SK-N-SH treated with all-trans-retinoic acid at 6 μM for 48 hours (cell line): ENCODE results near the gene XPOT.

Source experiments
- ARNTL ChIP-seq: fragments of 450-650 bp; formaldehyde crosslinking; IDR thresholded peaks from 2 replicates; pipeline ENCODE4 v1.5.0; 2020; ENCODE audit warnings: low read depth, mild to moderate bottlenecking, moderate library complexity, borderline replicate concordance
- BACH2 ChIP-seq: fragments of 250-450 bp; sonication (Bioruptor Pico); IDR thresholded peaks from 2 replicates; pipeline ENCODE4 v1.9.0; 2021; ENCODE audit warnings: mild to moderate bottlenecking, borderline replicate concordance
- OSR1 ChIP-seq: fragments of 250-450 bp; sonication (Bioruptor Pico); IDR thresholded peaks from 2 replicates; pipeline ENCODE4 v1.8.0; 2022; ENCODE audit warnings: moderate library complexity, mild to moderate bottlenecking, inconsistent platforms
- PPARA ChIP-seq: fragments of 250-450 bp; sonication (Bioruptor Pico); IDR thresholded peaks from 2 replicates; pipeline ENCODE4 v1.5.0; 2020; ENCODE audit warnings: mild to moderate bottlenecking, borderline replicate concordance
- RARB ChIP-seq: fragments of 250-450 bp; sonication (Bioruptor Pico); IDR thresholded peaks from 2 replicates; pipeline ENCODE4 v1.8.0; 2021; ENCODE audit warnings: mild to moderate bottlenecking, moderate library complexity
- ZFP3 ChIP-seq: fragments of 250-450 bp; sonication (Bioruptor Pico); IDR thresholded peaks from 2 replicates; pipeline ENCODE4 v1.5.0; 2020; ENCODE audit warnings: mild to moderate bottlenecking, moderate library complexity
- ZNF565 ChIP-seq: fragments of 450-650 bp; formaldehyde crosslinking; conservative IDR thresholded peaks from 2 replicates; pipeline ENCODE4 v1.5.0; 2020; ENCODE audit warnings: low read depth, mild to moderate bottlenecking, moderate library complexity
- ZNF8 ChIP-seq: fragments of 450-650 bp; formaldehyde crosslinking; IDR thresholded peaks from 2 replicates; pipeline ENCODE4 v1.5.0; 2020; ENCODE audit warnings: mild to moderate bottlenecking, moderate library complexity
- TF ChIP-seq, protein P1 (sequence below): fragments of 250-450 bp; sonication (Bioruptor Pico); IDR thresholded peaks from 2 replicates; pipeline ENCODE4 v1.5.0; 2020; ENCODE audit warnings: mild to moderate bottlenecking, moderate library complexity
- TF ChIP-seq, protein P2 (sequence below): fragments of 250-450 bp; sonication (Bioruptor Pico); IDR thresholded peaks from 2 replicates; pipeline ENCODE4 v1.5.1; 2021; ENCODE audit warnings: mild to moderate bottlenecking, moderate library complexity
- TF ChIP-seq, protein P3 (sequence below): fragments of 250-450 bp; sonication (Bioruptor Pico); IDR thresholded peaks from 2 replicates; pipeline ENCODE4 v1.5.1; 2020; ENCODE audit warnings: low read depth, mild to moderate bottlenecking, moderate library complexity
- TF ChIP-seq, protein P4 (sequence below): fragments of 250-450 bp; sonication (Bioruptor Pico); IDR thresholded peaks from 2 replicates; pipeline ENCODE4 v1.8.0; 2020; ENCODE audit warnings: mild to moderate bottlenecking, moderate library complexity, borderline replicate concordance

DNA sequence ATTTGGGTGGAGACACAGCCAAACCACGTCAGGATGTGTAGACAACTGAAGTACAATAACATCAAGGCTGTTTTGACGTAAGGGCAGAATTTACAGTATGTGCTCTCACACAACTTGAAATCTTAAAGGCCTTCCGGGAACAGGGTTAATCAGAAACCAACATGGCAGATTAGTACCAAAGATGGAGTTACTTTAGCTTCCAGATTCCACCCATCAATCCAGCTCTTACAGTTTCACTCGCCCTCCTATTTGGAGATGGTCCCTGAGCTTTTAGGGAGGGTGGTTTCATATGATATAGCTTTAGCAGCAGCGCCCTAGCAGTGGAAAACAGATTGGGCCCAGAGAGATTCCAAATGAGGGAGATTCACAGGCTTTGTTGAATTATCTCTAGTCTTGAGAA lies 2.0 kb upstream of the XPOT start:
- TF ChIP-seq ZFP3 (no peak), RARB (no peak), ZNF8 (CRISPR knock-in tag) (no peak), PPARA (CRISPR knock-in tag) (no peak), BACH2 (no peak), ZNF565 (CRISPR knock-in tag) (no peak), OSR1 (no peak), ARNTL (CRISPR knock-in tag) (no peak)
- TF ChIP-seq, protein P1, sequence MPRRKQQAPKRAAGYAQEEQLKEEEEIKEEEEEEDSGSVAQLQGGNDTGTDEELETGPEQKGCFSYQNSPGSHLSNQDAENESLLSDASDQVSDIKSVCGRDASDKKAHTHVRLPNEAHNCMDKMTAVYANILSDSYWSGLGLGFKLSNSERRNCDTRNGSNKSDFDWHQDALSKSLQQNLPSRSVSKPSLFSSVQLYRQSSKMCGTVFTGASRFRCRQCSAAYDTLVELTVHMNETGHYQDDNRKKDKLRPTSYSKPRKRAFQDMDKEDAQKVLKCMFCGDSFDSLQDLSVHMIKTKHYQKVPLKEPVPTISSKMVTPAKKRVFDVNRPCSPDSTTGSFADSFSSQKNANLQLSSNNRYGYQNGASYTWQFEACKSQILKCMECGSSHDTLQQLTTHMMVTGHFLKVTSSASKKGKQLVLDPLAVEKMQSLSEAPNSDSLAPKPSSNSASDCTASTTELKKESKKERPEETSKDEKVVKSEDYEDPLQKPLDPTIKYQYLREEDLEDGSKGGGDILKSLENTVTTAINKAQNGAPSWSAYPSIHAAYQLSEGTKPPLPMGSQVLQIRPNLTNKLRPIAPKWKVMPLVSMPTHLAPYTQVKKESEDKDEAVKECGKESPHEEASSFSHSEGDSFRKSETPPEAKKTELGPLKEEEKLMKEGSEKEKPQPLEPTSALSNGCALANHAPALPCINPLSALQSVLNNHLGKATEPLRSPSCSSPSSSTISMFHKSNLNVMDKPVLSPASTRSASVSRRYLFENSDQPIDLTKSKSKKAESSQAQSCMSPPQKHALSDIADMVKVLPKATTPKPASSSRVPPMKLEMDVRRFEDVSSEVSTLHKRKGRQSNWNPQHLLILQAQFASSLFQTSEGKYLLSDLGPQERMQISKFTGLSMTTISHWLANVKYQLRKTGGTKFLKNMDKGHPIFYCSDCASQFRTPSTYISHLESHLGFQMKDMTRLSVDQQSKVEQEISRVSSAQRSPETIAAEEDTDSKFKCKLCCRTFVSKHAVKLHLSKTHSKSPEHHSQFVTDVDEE (CRISPR knock-in tag), result no peak
- TF ChIP-seq, protein P2, sequence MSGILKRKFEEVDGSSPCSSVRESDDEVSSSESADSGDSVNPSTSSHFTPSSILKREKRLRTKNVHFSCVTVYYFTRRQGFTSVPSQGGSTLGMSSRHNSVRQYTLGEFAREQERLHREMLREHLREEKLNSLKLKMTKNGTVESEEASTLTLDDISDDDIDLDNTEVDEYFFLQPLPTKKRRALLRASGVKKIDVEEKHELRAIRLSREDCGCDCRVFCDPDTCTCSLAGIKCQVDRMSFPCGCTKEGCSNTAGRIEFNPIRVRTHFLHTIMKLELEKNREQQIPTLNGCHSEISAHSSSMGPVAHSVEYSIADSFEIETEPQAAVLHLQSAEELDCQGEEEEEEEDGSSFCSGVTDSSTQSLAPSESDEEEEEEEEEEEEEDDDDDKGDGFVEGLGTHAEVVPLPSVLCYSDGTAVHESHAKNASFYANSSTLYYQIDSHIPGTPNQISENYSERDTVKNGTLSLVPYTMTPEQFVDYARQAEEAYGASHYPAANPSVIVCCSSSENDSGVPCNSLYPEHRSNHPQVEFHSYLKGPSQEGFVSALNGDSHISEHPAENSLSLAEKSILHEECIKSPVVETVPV (CRISPR knock-in tag), result no peak
- TF ChIP-seq, protein P3, sequence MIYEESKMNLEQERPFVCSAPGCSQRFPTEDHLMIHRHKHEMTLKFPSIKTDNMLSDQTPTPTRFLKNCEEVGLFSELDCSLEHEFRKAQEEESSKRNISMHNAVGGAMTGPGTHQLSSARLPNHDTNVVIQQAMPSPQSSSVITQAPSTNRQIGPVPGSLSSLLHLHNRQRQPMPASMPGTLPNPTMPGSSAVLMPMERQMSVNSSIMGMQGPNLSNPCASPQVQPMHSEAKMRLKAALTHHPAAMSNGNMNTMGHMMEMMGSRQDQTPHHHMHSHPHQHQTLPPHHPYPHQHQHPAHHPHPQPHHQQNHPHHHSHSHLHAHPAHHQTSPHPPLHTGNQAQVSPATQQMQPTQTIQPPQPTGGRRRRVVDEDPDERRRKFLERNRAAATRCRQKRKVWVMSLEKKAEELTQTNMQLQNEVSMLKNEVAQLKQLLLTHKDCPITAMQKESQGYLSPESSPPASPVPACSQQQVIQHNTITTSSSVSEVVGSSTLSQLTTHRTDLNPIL, result no peak
- TF ChIP-seq, protein P4, sequence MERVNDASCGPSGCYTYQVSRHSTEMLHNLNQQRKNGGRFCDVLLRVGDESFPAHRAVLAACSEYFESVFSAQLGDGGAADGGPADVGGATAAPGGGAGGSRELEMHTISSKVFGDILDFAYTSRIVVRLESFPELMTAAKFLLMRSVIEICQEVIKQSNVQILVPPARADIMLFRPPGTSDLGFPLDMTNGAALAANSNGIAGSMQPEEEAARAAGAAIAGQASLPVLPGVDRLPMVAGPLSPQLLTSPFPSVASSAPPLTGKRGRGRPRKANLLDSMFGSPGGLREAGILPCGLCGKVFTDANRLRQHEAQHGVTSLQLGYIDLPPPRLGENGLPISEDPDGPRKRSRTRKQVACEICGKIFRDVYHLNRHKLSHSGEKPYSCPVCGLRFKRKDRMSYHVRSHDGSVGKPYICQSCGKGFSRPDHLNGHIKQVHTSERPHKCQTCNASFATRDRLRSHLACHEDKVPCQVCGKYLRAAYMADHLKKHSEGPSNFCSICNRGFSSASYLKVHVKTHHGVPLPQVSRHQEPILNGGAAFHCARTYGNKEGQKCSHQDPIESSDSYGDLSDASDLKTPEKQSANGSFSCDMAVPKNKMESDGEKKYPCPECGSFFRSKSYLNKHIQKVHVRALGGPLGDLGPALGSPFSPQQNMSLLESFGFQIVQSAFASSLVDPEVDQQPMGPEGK (CRISPR knock-in tag), result no peak
